ENCODE data around the gene CPNE2.
"Not testable (repeated sequence)": the region's sequence is repeated elsewhere in the genome, so short reads cannot be mapped to it uniquely, and the experiment has no call there.

Gene CPNE2

GRCh38 chr16:57098188-57098841, 5.9 kb downstream of the CPNE2 start:
- DNase-seq (ENCODE audit: low spot score): no peak

DNA sequence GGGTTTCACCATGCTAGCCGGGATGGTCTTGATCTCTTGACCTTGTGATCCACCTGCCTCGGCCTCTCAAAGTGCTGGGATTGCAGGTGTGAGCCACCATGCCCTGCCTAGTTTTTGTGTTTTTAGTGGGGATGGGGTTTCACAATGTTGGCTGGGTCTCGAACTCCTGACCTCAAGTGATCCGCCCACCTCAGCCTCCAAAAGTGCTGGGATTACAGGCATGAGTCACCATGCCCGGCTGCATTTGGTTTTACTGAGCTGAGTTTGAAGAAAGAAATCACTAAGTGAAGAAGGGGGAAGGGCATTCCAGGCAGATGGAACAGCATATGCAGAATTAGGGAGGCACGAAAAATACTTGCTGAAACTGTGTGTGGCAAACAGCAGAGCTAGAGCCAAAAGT, 7.6 kb downstream of the CPNE2 start:
- DNase-seq (ENCODE audit: low spot score): not testable (repeated sequence)

GRCh38 chr16:57100445-57100844, 8.1 kb downstream of the CPNE2 start:
- no peak for DNase-seq (ENCODE audit: low spot score)

DNA sequence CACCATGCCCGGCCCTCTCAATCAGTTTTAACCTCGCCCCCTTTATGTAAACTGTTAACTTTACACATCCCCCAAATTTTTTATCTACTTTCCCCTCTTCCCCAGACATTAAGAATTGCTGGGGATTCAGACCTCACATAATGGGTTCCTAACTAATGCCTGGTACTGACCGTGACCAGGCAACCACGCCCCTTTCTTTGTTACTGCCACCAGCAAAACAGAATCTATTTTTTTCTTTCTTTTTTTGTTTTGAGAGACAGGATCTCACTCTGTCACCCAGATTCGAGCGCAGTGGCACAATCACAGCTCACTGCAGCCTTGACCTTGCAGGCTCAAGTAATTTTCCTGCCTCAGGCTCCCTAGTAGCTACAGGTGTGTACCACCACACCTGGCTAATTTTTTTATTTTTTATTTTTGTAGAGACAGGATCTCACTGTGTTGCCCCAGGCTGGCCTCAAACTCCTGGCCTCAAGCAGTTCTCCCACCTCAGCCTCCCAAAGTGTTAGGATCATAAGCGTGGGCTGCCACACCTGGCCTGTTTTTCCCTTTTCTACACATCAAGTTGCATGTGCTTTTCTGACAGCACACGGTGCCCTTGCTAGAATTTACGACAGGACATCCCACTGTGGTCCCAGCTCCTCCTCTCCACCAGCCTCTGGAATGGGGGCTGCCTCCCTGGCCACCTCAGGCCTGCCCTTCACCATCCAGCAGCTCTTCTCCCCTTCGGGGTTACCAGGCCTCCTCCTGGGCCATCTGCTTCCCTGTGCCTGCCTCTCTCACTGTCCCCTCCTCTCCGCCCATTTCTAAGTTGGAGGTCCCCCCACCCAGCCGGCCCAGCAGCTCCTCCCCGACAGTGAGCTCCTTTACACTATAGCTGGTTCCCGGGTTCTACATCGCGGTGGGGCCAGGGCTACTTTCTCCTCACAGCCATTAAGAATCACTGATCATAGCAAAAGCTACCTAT, 10.8 kb downstream of the CPNE2 start:
- no peak for DNase-seq (ENCODE audit: low spot score)

DNA sequence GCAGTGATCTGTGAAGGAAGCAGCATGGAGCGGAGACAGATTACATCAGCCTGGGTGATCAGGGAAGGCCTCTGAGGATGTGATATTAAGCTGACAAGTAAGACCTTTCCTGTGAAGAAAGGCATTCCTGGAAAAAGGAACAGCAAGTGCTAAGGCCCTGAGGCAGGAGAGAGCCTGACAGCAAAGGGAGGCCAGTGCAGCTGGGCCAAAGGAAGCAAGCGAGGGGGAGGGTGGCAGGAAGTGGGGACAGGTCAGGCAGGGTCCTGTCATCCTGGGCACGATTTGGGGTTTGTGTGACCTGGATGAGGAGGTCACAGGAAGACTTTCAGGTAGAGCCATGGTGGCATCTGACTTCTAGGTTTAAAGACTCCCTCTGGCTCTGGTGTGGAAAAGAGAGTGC, 12.3 kb downstream of the CPNE2 start:
- DNase-seq (ENCODE audit: low spot score): no peak

DNA sequence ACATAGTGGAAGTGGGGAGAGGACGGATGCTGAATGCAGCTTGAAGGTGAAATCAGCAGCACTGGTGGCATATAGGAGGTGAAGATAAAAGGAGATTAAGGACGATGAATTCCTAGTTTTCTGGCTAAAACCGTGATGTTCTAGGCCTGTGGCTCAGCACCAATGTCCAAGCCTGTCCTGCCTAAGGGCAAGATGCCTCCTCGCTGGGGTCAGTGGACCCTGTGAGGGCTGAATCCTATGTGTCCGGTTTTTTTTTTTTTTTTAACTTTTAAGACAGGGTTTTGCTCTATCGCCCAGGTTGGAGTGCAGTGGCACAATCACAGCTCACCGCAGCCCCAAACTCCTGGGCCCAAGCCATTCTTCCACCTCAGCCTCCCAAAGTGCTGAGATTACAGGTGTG, 12.8 kb downstream of the CPNE2 start:
- no peak for DNase-seq (ENCODE audit: low spot score)

GRCh38 chr16:57106767-57107166, 14.4 kb downstream of the CPNE2 start:
- DNase-seq (ENCODE audit: low spot score): no peak

GRCh38 chr16:57107321-57107922, 15.0 kb downstream of the CPNE2 start:
- no peak for DNase-seq (ENCODE audit: low spot score)

GRCh38 chr16:57108432-57108831, 16.0 kb downstream of the CPNE2 start:
- no peak for DNase-seq (ENCODE audit: low spot score)

DNA sequence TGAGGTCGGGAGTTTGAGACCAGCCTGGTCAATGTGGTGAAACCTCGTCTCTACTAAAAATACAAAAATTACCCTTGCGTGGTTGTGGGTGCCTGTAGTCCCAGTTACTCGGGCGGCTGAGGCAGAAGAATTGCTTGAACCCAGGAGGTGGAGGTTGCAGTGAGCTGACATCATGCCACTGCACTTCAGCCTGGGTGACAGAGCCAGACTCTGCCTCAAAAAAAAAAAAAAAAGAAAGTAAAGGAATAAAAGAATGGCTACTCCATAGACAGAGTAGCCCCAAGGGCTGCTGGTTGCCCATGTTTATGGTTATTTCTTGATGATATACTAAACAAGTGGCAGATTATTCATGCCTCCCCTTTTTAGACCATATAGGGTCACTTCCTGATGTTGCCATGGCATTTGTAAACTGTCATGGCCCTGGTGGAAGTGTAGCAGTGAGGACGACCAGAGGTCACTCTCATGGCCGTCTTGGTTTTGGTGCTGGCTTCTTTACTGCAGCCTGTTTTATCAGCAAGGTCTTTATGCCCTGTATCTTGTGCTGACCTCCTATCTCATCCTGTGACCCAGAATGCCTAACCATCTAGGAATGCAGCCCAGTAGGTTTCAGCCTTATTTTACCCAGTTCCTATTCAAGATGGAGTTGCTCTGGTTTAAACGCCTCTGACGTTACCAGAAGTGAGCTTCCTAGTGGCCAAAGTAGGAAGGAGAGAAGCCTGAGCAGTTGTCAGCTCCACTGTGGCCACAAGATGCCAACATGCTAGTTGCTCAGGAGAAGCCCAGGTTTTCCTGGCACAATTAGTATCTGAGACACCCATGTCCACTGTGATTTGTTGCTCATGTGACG, 17.1 kb downstream of the CPNE2 start:
- DNase-seq (ENCODE audit: low spot score): not testable (repeated sequence)

GRCh38 chr16:57110937-57111336, 18.6 kb downstream of the CPNE2 start:
- no peak for DNase-seq (ENCODE audit: low spot score)

- no peak for DNase-seq (ENCODE audit: low spot score)
These were observed 19.0 kb downstream of the CPNE2 start for GRCh38 chr16:57111420-57111819.

GRCh38 chr16:57112403-57113041, 20.1 kb downstream of the CPNE2 start:
- no peak for DNase-seq (ENCODE audit: low spot score)

DNA sequence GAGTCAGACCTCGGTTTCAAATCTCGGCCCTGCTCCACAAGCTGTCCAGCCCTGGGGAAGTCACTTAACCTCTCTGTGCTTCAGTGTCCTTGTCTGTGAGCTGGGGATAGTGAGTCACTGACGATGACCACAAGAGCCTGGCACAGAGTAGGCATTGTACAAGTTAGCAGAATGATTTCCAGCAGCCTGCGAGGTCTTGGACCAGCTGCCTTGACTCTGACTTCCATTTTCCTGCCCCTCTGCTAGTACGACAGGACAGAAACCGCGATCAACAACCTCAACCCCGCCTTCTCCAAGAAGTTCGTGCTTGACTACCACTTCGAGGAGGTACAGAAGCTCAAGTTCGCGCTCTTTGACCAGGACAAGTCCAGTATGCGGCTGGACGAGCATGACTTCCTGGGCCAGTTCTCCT, 20.7 kb downstream of the CPNE2 start:
- DNase-seq (ENCODE audit: low spot score): no peak

GRCh38 chr16:57113664-57114063, 21.3 kb downstream of the CPNE2 start:
- no peak for DNase-seq (ENCODE audit: low spot score)

DNA sequence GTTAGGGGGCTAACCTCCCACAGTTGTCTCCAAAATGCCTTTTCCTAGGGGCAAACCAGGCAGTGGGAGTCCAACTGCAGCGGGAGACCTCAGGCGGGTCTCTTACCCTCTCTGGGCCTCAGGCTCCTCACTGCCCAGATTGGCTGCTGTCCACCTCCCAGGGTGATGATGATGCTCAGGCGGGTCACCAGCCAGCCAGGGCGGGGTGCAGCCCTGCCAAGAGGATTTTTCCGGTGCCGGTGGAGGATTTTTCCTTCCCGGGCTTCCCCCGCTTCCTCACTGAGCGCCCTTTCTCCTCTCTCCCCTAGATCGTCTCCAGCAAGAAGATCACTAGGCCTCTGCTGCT, 22.8 kb downstream of the CPNE2 start:
- no peak for DNase-seq (ENCODE audit: low spot score)

GRCh38 chr16:57115514-57116182, 23.3 kb downstream of the CPNE2 start:
- DNase-seq (ENCODE audit: low spot score): no peak

DNA sequence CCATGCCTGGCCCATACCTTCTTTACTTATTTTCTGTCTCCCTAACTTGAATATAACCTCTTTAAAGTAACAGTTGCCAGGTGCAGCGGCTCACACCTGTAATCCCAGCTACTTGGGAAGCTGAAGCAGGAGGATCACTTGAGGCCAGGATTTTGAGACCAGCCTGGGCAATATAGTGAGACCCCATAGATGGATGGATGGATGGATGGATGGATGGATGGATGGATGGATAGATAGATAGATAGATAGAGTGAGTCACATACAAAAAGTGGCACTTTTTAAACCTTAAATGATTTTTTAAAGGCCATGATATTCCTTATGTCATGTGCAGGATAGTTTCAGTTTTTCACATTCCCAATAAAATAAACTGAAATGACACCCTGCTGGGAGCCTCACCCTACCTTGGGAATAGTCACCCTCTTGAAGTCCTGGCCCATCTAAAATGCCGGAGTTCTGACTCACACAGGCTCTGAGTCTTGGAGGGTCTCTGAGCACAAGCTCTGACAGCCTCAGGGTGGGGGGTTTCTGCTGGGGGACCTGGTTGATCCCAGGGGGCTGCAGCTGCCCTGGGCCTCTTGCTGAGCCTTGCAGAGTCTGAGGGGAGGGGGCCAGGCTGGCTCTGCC, 26.2 kb downstream of the CPNE2 start:
- no peak for DNase-seq (ENCODE audit: low spot score)

- no peak for DNase-seq (ENCODE audit: low spot score)
These were observed 31.0 kb downstream of the CPNE2 start for GRCh38 chr16:57123216-57123973.
